ENCODE measurements around the gene COL12A1. TPM values are rescaled to one million over a fixed set of nuclear protein-coding genes. Genes with fewer than 3 reads are reported as not detected.
A peak's percentile ranks its signal among the peaks of the same experiment; 100 is the strongest.

Gene COL12A1
- total RNA-seq, 4 donors from 2014 or later: 136 to 423 (median 275) TPM

- H3K9me3 ChIP-seq: no peaks in the 10 kb centered on the region
- no peak for TF ChIP-seq CTCF (IDR thresholded peaks at IDR 0.05)
- no peak for TF ChIP-seq POLR2A (IDR thresholded peaks at IDR 0.05)
- H3K27ac ChIP-seq: peak overlapping the region in 1 of 2 donors; percentile 82
- intact Hi-C loops (cut with DNase I; ENCODE audit: low total_unique reads): no loop called here
- H3K4me3 ChIP-seq: no peak overlapping the region
- DNase-seq: no peak
- H3K27me3 ChIP-seq: no peaks in the 10 kb centered on the region
- H3K4me1 ChIP-seq: peaks cover 0 to 2% of the 10 kb centered on the region in 2 donors
- H3K36me3 ChIP-seq: no peaks in the 10 kb centered on the region
Measured at GRCh38 chr6:75103431-75103830, 102.4 kb downstream of the COL12A1 start.

- no peak for DNase-seq
- no peaks in the 10 kb centered on the region for H3K27me3 ChIP-seq
- peaks cover 0 to 6% of the 10 kb centered on the region in 2 donors for H3K4me1 ChIP-seq
- no peaks in the 10 kb centered on the region for H3K36me3 ChIP-seq
- H3K27ac ChIP-seq: peak overlapping the region; percentile 11 to 82
- TF ChIP-seq POLR2A (IDR thresholded peaks at IDR 0.05) (no peak), CTCF (IDR thresholded peaks at IDR 0.05) (no peak)
- no peak overlapping the region for H3K4me3 ChIP-seq
- H3K9me3 ChIP-seq: no peaks in the 10 kb centered on the region
- intact Hi-C loops (cut with DNase I; ENCODE audit: low total_unique reads): no loop called here
Measured at GRCh38 chr6:75102301-75102700, 103.6 kb downstream of the COL12A1 start.

GRCh38 chr6:75101896-75102295, 104.0 kb downstream of the COL12A1 start:
- H3K36me3 ChIP-seq: no peaks in the 10 kb centered on the region
- TF ChIP-seq CTCF (IDR thresholded peaks at IDR 0.05) (no peak), POLR2A (IDR thresholded peaks at IDR 0.05) (no peak)
- DNase-seq: no peak
- peaks cover 0 to 6% of the 10 kb centered on the region in 2 donors for H3K4me1 ChIP-seq
- H3K27ac ChIP-seq: peak overlapping the region; percentile 11 to 82
- intact Hi-C loops (cut with DNase I; ENCODE audit: low total_unique reads): no loop called here
- no peaks in the 10 kb centered on the region for H3K27me3 ChIP-seq
- no peak overlapping the region for H3K4me3 ChIP-seq
- H3K9me3 ChIP-seq: no peaks in the 10 kb centered on the region

GRCh38 chr6:75098709-75099108, 107.1 kb downstream of the COL12A1 start:
- H3K4me3 ChIP-seq: no peak overlapping the region
- no peaks in the 10 kb centered on the region for H3K27me3 ChIP-seq
- intact Hi-C loops (cut with DNase I; ENCODE audit: low total_unique reads): no loop called here
- no peak for TF ChIP-seq POLR2A (IDR thresholded peaks at IDR 0.05)
- TF ChIP-seq CTCF (IDR thresholded peaks at IDR 0.05): no peak
- H3K9me3 ChIP-seq: no peaks in the 10 kb centered on the region
- peak overlapping the region; percentile 75 to 82 for H3K27ac ChIP-seq
- DNase-seq: peak; percentile 73 to 88
- H3K36me3 ChIP-seq: no peaks in the 10 kb centered on the region
- H3K4me1 ChIP-seq: peaks cover 4 to 6% of the 10 kb centered on the region in 2 donors

- peaks cover 4 to 6% of the 10 kb centered on the region in 2 donors for H3K4me1 ChIP-seq
- peak overlapping the region; percentile 75 to 82 for H3K27ac ChIP-seq
- no peaks in the 10 kb centered on the region for H3K27me3 ChIP-seq
- intact Hi-C loops (cut with DNase I; ENCODE audit: low total_unique reads): no loop called here
- no peak for TF ChIP-seq CTCF (IDR thresholded peaks at IDR 0.05)
- no peak for TF ChIP-seq POLR2A (IDR thresholded peaks at IDR 0.05)
- H3K4me3 ChIP-seq: no peak overlapping the region
- H3K9me3 ChIP-seq: no peaks in the 10 kb centered on the region
- H3K36me3 ChIP-seq: no peaks in the 10 kb centered on the region
- DNase-seq: no peak
Measured at GRCh38 chr6:75096966-75097365, 108.9 kb downstream of the COL12A1 start.
